ENCODE measurements around the gene LGALS9. TPM values are rescaled to one million over a fixed set of nuclear protein-coding genes. Genes with fewer than 3 reads are reported as not detected.
"Not testable (repeated sequence)": the region's sequence is repeated elsewhere in the genome, so short reads cannot be mapped to it uniquely, and the experiment has no call there.

LGALS9 gene
- total and polyA plus RNA-seq, 7 experiments from 2014 or later: 11.0 to 198 (median 15.0) TPM

GRCh38 chr17:27633312-27634025 is 2.5 kb downstream of the LGALS9 start:
- Histone ChIP-seq H3K27ac (ENCODE audit: low read depth, low read length) (no peak overlapping the region), H3K9me3 (ENCODE audit: control insufficient read depth in 2 of 3, low read length in 3 of 3) (no peaks in the 10 kb centered on the region), H3K4me1 (ENCODE audit: control insufficient read depth in 2 of 2, insufficient read depth in 2 of 2, low read length in 2 of 2) (peaks cover 13 to 18% of the 10 kb centered on the region in 2 donors), H3K27me3 (ENCODE audit: control insufficient read depth in 2 of 2, insufficient read depth in 2 of 2, low read length in 2 of 2) (no peaks in the 10 kb centered on the region), H3K36me3 (ENCODE audit: control insufficient read depth in 2 of 3, insufficient read depth in 3 of 3, low read length in 3 of 3) (no peaks in the 10 kb centered on the region), H3K4me3 (ENCODE audit: low read length) (no peak overlapping the region)
- CTCF ChIA-PET: interaction anchor here (0.8 to 1.7 kb wide), 2 partner anchors 18 to 32 kb away, joined by 3 read pairs; no protein-coding TSS in a partner anchor
- ATAC-seq (no peak), DNase-seq (no peak)
- H3K4me3 Mint-ChIP-seq: peak overlapping the region in 7 of 10 donors; percentile 8 to 95 (median 57)
- H3K27me3 Mint-ChIP-seq: no peaks in the 10 kb centered on the region
- peaks cover 0 to 24% (median 7%) of the 10 kb centered on the region in 5 donors for H3K36me3 Mint-ChIP-seq
- H3K27ac Mint-ChIP-seq: peak overlapping the region in 3 of 9 donors; percentile 33 to 65 (median 63)
- H3K9me3 Mint-ChIP-seq: no peaks in the 10 kb centered on the region
- POLR2A ChIA-PET: interaction anchor here (1.4 kb wide), 1 partner anchor 339 kb away, joined by 4 read pairs; the partner anchor contains the start of gene WSB1
- intact Hi-C loops (cut with micrococcal nuclease): loop anchor here in 1 of 2 donors (10.0 kb wide), 1 partner anchor 179 kb away; the partner anchor contains the start of gene KSR1
- peaks cover 36 to 56% (median 53%) of the 10 kb centered on the region in 7 donors for H3K4me1 Mint-ChIP-seq

GRCh38 chr17:27634026-27634335 is 3.0 kb downstream of the LGALS9 start:
- Mint-ChIP-seq H3K27ac (peak overlapping the region in 5 of 9 donors; percentile 8 to 61 (median 38)), H3K4me1 (peaks cover 36 to 56% (median 50%) of the 10 kb centered on the region in 7 donors), H3K36me3 (peaks cover 0 to 25% (median 7%) of the 10 kb centered on the region in 5 donors), H3K27me3 (no peaks in the 10 kb centered on the region), H3K9me3 (no peaks in the 10 kb centered on the region), H3K4me3 (no peak overlapping the region)
- Histone ChIP-seq H3K9me3 (ENCODE audit: control insufficient read depth in 2 of 3, low read length in 3 of 3) (no peaks in the 10 kb centered on the region), H3K27me3 (ENCODE audit: control insufficient read depth in 2 of 2, insufficient read depth in 2 of 2, low read length in 2 of 2) (no peaks in the 10 kb centered on the region), H3K4me3 (ENCODE audit: low read length) (no peak overlapping the region), H3K36me3 (ENCODE audit: control insufficient read depth in 2 of 3, insufficient read depth in 3 of 3, low read length in 3 of 3) (peaks cover 0 to 4% (median 0%) of the 10 kb centered on the region in 3 experiments), H3K4me1 (ENCODE audit: control insufficient read depth in 2 of 2, insufficient read depth in 2 of 2, low read length in 2 of 2) (peaks cover 13 to 18% of the 10 kb centered on the region in 2 donors), H3K27ac (ENCODE audit: low read depth, low read length) (no peak overlapping the region)
- ChIA-PET POLR2A (interaction anchor here (1.4 kb wide), 1 partner anchor 340 kb away, joined by 4 read pairs; the partner anchor contains the start of gene WSB1), CTCF (interaction anchor here (1.7 kb wide), 1 partner anchor 32 kb away, joined by 3 read pairs; no protein-coding TSS in a partner anchor)
- intact Hi-C loops (cut with micrococcal nuclease): loop anchor here in 1 of 2 donors (10.0 kb wide), 1 partner anchor 179 kb away; the partner anchor contains the start of gene KSR1
- no peak for DNase-seq
- no peak for ATAC-seq

DNA sequence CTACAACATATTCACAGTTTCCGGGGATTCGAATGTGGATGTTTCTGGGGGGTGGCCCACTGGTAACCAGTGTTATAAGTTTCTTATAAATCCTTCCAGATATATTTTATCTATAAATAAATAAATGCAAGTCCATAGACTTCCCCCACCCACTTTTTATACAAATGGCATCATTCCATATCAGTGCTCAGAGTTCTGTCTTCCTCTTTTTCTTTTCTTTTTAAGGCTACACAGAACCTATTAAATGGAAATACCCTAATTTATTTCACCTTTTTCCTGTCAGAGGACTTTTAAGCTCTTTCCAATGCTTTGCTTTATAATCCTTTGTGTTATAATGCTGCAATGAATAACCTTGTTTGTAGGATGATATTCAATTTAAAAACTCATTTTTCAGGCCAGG is 3.8 kb downstream of the LGALS9 start:
- Mint-ChIP-seq H3K27me3 (no peaks in the 10 kb centered on the region), H3K4me1 (peaks cover 34 to 54% (median 46%) of the 10 kb centered on the region in 7 donors), H3K9me3 (no peaks in the 10 kb centered on the region), H3K36me3 (peaks cover 0 to 25% (median 7%) of the 10 kb centered on the region in 5 donors), H3K27ac (peak overlapping the region in 7 of 9 donors; percentile 13 to 90 (median 61)), H3K4me3 (peak overlapping the region in 3 of 10 donors; percentile 17 to 64 (median 41))
- DNase-seq (no peak), ATAC-seq (no peak)
- CTCF ChIA-PET: no interaction called here
- Histone ChIP-seq H3K27me3 (ENCODE audit: control insufficient read depth in 2 of 2, insufficient read depth in 2 of 2, low read length in 2 of 2) (no peaks in the 10 kb centered on the region), H3K4me3 (ENCODE audit: low read length) (no peak overlapping the region), H3K36me3 (ENCODE audit: control insufficient read depth in 2 of 3, insufficient read depth in 3 of 3, low read length in 3 of 3) (peaks cover 0 to 11% (median 0%) of the 10 kb centered on the region in 3 experiments), H3K4me1 (ENCODE audit: control insufficient read depth in 2 of 2, insufficient read depth in 2 of 2, low read length in 2 of 2) (peaks cover 13 to 18% of the 10 kb centered on the region in 2 donors), H3K9me3 (ENCODE audit: control insufficient read depth in 2 of 3, low read length in 3 of 3) (no peaks in the 10 kb centered on the region), H3K27ac (ENCODE audit: low read depth, low read length) (no peak overlapping the region)
- intact Hi-C loops (cut with micrococcal nuclease): loop anchor here in 1 of 2 donors (10.0 kb wide), 1 partner anchor 180 kb away; the partner anchor contains the start of gene KSR1
- POLR2A ChIA-PET: interaction anchor here (0.6 kb wide), 1 partner anchor 15 kb away, joined by 3 read pairs; no protein-coding TSS in a partner anchor

GRCh38 chr17:27635275-27635823 is 4.4 kb downstream of the LGALS9 start:
- Histone ChIP-seq H3K9me3 (ENCODE audit: control insufficient read depth in 2 of 3, low read length in 3 of 3) (no peaks in the 10 kb centered on the region), H3K4me3 (ENCODE audit: low read length) (no peak overlapping the region), H3K27ac (ENCODE audit: low read depth, low read length) (no peak overlapping the region), H3K36me3 (ENCODE audit: control insufficient read depth in 2 of 3, insufficient read depth in 3 of 3, low read length in 3 of 3) (peaks cover 0 to 17% (median 0%) of the 10 kb centered on the region in 3 experiments), H3K4me1 (ENCODE audit: control insufficient read depth in 2 of 2, insufficient read depth in 2 of 2, low read length in 2 of 2) (peaks cover 13% of the 10 kb centered on the region in 2 donors), H3K27me3 (ENCODE audit: control insufficient read depth in 2 of 2, insufficient read depth in 2 of 2, low read length in 2 of 2) (no peaks in the 10 kb centered on the region)
- Mint-ChIP-seq H3K27ac (peak overlapping the region in 7 of 9 donors; percentile 10 to 74 (median 34)), H3K4me3 (no peak overlapping the region), H3K36me3 (peaks cover 0 to 25% (median 7%) of the 10 kb centered on the region in 5 donors), H3K27me3 (no peaks in the 10 kb centered on the region), H3K4me1 (peaks cover 29 to 48% (median 40%) of the 10 kb centered on the region in 7 donors), H3K9me3 (no peaks in the 10 kb centered on the region)
- peak; percentile 58 for ATAC-seq
- DNase-seq: no peak
- intact Hi-C loops (cut with micrococcal nuclease): loop anchor here in 1 of 2 donors (10.0 kb wide), 1 partner anchor 181 kb away; the partner anchor contains the start of gene KSR1
- POLR2A ChIA-PET: interaction anchor here (0.6 kb wide), 1 partner anchor 15 kb away, joined by 3 read pairs; no protein-coding TSS in a partner anchor
- CTCF ChIA-PET: no interaction called here

DNA sequence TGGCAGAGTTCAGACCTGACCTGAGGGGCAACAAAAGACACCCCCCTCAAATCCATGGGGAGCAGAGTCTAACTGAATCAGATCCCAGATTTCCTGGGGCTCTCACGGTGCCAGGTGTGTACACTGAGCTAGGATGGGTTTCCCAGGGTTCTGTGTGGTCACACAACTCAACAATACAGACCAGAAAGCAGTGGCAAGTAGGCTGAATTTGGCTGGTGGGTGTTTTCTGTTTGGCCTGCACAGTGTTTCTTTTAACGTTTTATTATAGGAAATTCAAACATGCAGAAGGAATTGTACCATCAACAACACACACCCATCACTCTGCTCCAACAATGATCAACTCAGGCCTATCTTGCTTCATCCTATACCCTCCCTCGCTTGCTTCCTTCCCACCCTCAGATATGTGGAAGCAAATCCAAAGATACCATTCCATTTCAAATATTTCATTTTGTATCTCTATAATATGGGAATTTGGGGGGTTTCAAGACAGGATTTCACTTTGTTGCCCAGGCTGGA is 5.1 kb downstream of the LGALS9 start:
- peak overlapping the region in 2 of 9 donors; percentile 10 to 61 for H3K27ac Mint-ChIP-seq
- H3K4me3 ChIP-seq (ENCODE audit: low read length); H3K27ac ChIP-seq (ENCODE audit: low read depth, low read length): not testable (repeated sequence)

GRCh38 chr17:27637818-27638217 is 6.8 kb downstream of the LGALS9 start:
- H3K27ac Mint-ChIP-seq; H3K4me1 ChIP-seq (ENCODE audit: control insufficient read depth in 2 of 2, insufficient read depth in 2 of 2, low read length in 2 of 2); H3K9me3 ChIP-seq (ENCODE audit: control insufficient read depth in 2 of 3, low read length in 3 of 3); H3K27me3 Mint-ChIP-seq; H3K27ac ChIP-seq (ENCODE audit: low read depth, low read length); ATAC-seq; DNase-seq; POLR2A ChIA-PET; H3K27me3 ChIP-seq (ENCODE audit: control insufficient read depth in 2 of 2, insufficient read depth in 2 of 2, low read length in 2 of 2); H3K4me3 Mint-ChIP-seq; H3K4me3 ChIP-seq (ENCODE audit: low read length); CTCF ChIA-PET; H3K9me3 Mint-ChIP-seq: not testable (repeated sequence)
- Mint-ChIP-seq H3K4me1 (peaks cover 13 to 28% (median 18%) of the 10 kb centered on the region in 7 donors), H3K36me3 (peaks cover 3 to 24% (median 13%) of the 10 kb centered on the region in 5 donors)
- intact Hi-C loops (cut with micrococcal nuclease): loop anchor here in 1 of 2 donors (10.0 kb wide), 1 partner anchor 183 kb away; the partner anchor contains the start of gene KSR1
- H3K36me3 ChIP-seq (ENCODE audit: control insufficient read depth in 2 of 3, insufficient read depth in 3 of 3, low read length in 3 of 3): peaks cover 0 to 25% (median 4%) of the 10 kb centered on the region in 3 experiments

More for the DNA sequence above, 5.1 kb downstream of the LGALS9 start:
- DNase-seq; H3K27me3 ChIP-seq (ENCODE audit: control insufficient read depth in 2 of 2, insufficient read depth in 2 of 2, low read length in 2 of 2); H3K4me3 Mint-ChIP-seq; H3K27me3 Mint-ChIP-seq; ATAC-seq; H3K9me3 Mint-ChIP-seq; POLR2A ChIA-PET; H3K9me3 ChIP-seq (ENCODE audit: control insufficient read depth in 2 of 3, low read length in 3 of 3); H3K4me1 ChIP-seq (ENCODE audit: control insufficient read depth in 2 of 2, insufficient read depth in 2 of 2, low read length in 2 of 2): not testable (repeated sequence)
- CTCF ChIA-PET: interaction anchor here (1.0 kb wide), 1 partner anchor 16 kb away, joined by 3 read pairs; no protein-coding TSS in a partner anchor
- Mint-ChIP-seq H3K4me1 (peaks cover 22 to 41% (median 34%) of the 10 kb centered on the region in 7 donors), H3K36me3 (peaks cover 0 to 21% (median 9%) of the 10 kb centered on the region in 5 donors)
- intact Hi-C loops (cut with micrococcal nuclease): loop anchor here in 1 of 2 donors (10.0 kb wide), 1 partner anchor 181 kb away; the partner anchor contains the start of gene KSR1
- peaks cover 0 to 24% (median 4%) of the 10 kb centered on the region in 3 experiments for H3K36me3 ChIP-seq (ENCODE audit: control insufficient read depth in 2 of 3, insufficient read depth in 3 of 3, low read length in 3 of 3)
